Endodermal cell (in vitro differentiated cells): ENCODE measurements around the gene C12orf42. TPM values are rescaled to one million over a fixed set of nuclear protein-coding genes. Genes with fewer than 3 reads are reported as not detected.
A peak's percentile ranks its signal among the peaks of the same experiment; 100 is the strongest.

Experiments
- DNase-seq: peaks from one replicate; pipeline ENCODE4 v3.0.0-alpha.2; 2017
- H3K27ac ChIP-seq: 2 replicates; pipeline ENCODE4 v1.5.1; 2013; ENCODE audit warnings: mild to moderate bottlenecking, low read depth, low read length, moderate library complexity
- H3K27me3 ChIP-seq: 2 replicates; pipeline ENCODE4 v1.6.1; 2013; ENCODE audit warnings: mild to moderate bottlenecking, low read length, moderate library complexity; ENCODE audit not compliant: insufficient read depth, control insufficient read depth, poor library complexity, severe bottlenecking
- H3K36me3 ChIP-seq: 2 replicates; pipeline ENCODE4 v1.7.0; 2013; ENCODE audit warnings: mild to moderate bottlenecking, low read length, moderate library complexity; ENCODE audit not compliant: control insufficient read depth, insufficient read depth
- H3K4me1 ChIP-seq: one replicate; pipeline ENCODE4 v1.7.0; 2013; ENCODE audit warnings: low read length; ENCODE audit not compliant: control insufficient read depth, insufficient read depth
- H3K4me3 ChIP-seq: 2 replicates; pipeline ENCODE4 v1.5.1; 2013; ENCODE audit warnings: mild to moderate bottlenecking, low read length, moderate library complexity
- H3K9ac ChIP-seq: 2 replicates; pipeline ENCODE4 v1.6.1; 2013; ENCODE audit warnings: mild to moderate bottlenecking, low read length, moderate library complexity; ENCODE audit not compliant: poor library complexity, severe bottlenecking; ENCODE audit errors: extremely low read depth
- H3K9me3 ChIP-seq: 2 replicates; pipeline ENCODE4 v1.6.1; 2013; ENCODE audit warnings: mild to moderate bottlenecking, low read length, moderate library complexity; ENCODE audit not compliant: control insufficient read depth
- H3K27ac Mint-ChIP-seq: 2 replicates; pipeline ENCODE4 v1.8.0; 2020; ENCODE audit warnings: mixed read lengths
- H3K27me3 Mint-ChIP-seq: 2 replicates; pipeline ENCODE4 v1.8.0; 2021; ENCODE audit warnings: mild to moderate bottlenecking, mixed read lengths; ENCODE audit not compliant: insufficient read depth
- H3K36me3 Mint-ChIP-seq: 2 replicates; pipeline ENCODE4 v1.8.0; 2020; ENCODE audit warnings: low read depth, mixed read lengths
- H3K4me1 Mint-ChIP-seq: 2 replicates; pipeline ENCODE4 v1.8.0; 2020; ENCODE audit warnings: mixed read lengths
- H3K4me3 Mint-ChIP-seq: 2 replicates; pipeline ENCODE4 v1.8.0; 2020; ENCODE audit warnings: mild to moderate bottlenecking, moderate library complexity, mixed read lengths
- H3K9me3 Mint-ChIP-seq: 2 replicates; pipeline ENCODE4 v1.8.0; 2020; ENCODE audit warnings: mild to moderate bottlenecking, mixed read lengths
- WGBS, 2 experiments: methylation state at CpG; one replicate each; pipeline versions ENCODE4 v1.1.5 to v1.1.7; 2013; ENCODE audit warnings: missing lambda C conversion rate in 2 of 2, mixed read lengths in 1 of 2; ENCODE audit not compliant: insufficient coverage in 1 of 2, insufficient read length in 1 of 2; 5-methylcytosine and 5-hydroxymethylcytosine counted together
- total RNA-seq, 2 donors: library from RNA; stranded (reverse); fragmentation: NEBNext Ultra II Directional in 1 of 2; extraction: Animal tissue kit (Norgen Biotek cat#: 25700) in 1 of 2; gene quantifications; 2 replicates in 1 of 2; 3 replicates in 1 of 2; pipeline ENCODE4 v1.2.1, GENCODE V29; 2021
- TF ChIP-seq, protein P1 (sequence below): fragments of 200-600 bp; sonication (generic); conservative IDR thresholded peaks from 2 replicates; pipeline ENCODE4 v1.5.0; 2021; ENCODE audit warnings: antibody characterized with exemption, mild to moderate bottlenecking

C12orf42 gene
- total RNA-seq, 2 donors from 2014 or later = not detected

DNA sequence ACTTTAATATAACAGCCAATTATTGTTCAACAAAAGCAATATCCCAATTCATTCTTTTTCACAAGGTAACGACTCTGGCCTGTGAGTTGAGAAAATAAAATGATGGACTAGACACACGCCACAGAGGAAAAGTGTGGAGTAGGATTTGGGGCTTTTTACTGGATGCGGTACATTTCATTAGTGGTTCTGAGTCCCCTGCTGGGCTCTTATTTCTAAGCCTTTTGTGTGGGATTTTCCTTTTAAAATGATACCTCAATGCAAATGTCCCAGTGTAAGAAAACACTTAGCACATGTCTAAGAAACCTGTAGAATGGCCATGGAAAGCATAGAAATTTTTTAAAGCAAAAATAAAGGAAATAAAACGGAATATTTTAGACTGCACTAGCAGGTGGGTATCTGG, 73.4 kb downstream of the C12orf42 start:
- H3K27ac Mint-ChIP-seq = no peak overlapping the region

DNA sequence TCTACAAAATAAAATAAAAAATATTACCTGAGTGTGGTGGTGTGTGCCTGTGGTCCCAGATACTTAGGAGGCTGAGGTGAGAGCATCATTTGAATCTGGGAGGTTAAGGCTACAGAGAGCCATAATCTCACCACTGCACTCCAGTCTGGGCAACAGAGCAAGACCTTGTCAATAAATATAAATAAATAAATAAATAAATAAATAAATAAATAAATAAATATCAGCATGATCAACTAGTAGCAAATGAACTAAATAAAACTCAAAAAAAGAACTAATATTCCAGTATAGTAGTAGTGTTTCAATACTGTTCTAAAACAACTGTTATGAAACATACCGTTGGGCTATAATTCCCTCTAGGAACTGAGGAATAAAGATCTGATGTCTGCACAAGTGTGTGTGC, 74.4 kb downstream of the C12orf42 start:
- peaks cover 13% of the 10 kb centered on the region for H3K4me1 Mint-ChIP-seq
- H3K27me3 Mint-ChIP-seq = peaks cover 11% of the 10 kb centered on the region
- Histone ChIP-seq H3K36me3 (no peaks in the 10 kb centered on the region), H3K27me3 (peaks cover 35% of the 10 kb centered on the region), H3K27ac (no peak overlapping the region), H3K9ac (no peak overlapping the region), H3K4me3 (no peak overlapping the region), H3K9me3 (no peaks in the 10 kb centered on the region), H3K4me1 (peaks cover 4% of the 10 kb centered on the region)
- H3K4me3 Mint-ChIP-seq = no peak overlapping the region
- no peaks in the 10 kb centered on the region for H3K9me3 Mint-ChIP-seq
- TF ChIP-seq, protein P1, sequence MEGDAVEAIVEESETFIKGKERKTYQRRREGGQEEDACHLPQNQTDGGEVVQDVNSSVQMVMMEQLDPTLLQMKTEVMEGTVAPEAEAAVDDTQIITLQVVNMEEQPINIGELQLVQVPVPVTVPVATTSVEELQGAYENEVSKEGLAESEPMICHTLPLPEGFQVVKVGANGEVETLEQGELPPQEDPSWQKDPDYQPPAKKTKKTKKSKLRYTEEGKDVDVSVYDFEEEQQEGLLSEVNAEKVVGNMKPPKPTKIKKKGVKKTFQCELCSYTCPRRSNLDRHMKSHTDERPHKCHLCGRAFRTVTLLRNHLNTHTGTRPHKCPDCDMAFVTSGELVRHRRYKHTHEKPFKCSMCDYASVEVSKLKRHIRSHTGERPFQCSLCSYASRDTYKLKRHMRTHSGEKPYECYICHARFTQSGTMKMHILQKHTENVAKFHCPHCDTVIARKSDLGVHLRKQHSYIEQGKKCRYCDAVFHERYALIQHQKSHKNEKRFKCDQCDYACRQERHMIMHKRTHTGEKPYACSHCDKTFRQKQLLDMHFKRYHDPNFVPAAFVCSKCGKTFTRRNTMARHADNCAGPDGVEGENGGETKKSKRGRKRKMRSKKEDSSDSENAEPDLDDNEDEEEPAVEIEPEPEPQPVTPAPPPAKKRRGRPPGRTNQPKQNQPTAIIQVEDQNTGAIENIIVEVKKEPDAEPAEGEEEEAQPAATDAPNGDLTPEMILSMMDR = no peak
- H3K36me3 Mint-ChIP-seq = no peaks in the 10 kb centered on the region
- DNase-seq = no peak
- H3K27ac Mint-ChIP-seq = no peak overlapping the region
- 92% methylated on average over 1 of the region's 1 CpG; no CpG with 5 or more reads in 1 of the 2 experiments for WGBS, 2 experiments

More for the DNA sequence above, 73.4 kb downstream of the C12orf42 start:
- no peaks in the 10 kb centered on the region for H3K9me3 Mint-ChIP-seq
- H3K27me3 Mint-ChIP-seq = peaks cover 12% of the 10 kb centered on the region
- Histone ChIP-seq H3K9ac (no peak overlapping the region), H3K36me3 (no peaks in the 10 kb centered on the region), H3K27me3 (peaks cover 30% of the 10 kb centered on the region), H3K27ac (peak overlapping the region; percentile 64), H3K4me3 (no peak overlapping the region), H3K4me1 (peaks cover 4% of the 10 kb centered on the region), H3K9me3 (no peaks in the 10 kb centered on the region)
- no peaks in the 10 kb centered on the region for H3K36me3 Mint-ChIP-seq
- 66 to 100% methylated on average over 1 to 4 of the region's 4 CpGs for WGBS, 2 experiments
- TF ChIP-seq, protein P1 = no peak
- no peak overlapping the region for H3K4me3 Mint-ChIP-seq
- DNase-seq = no peak
- peaks cover 13% of the 10 kb centered on the region for H3K4me1 Mint-ChIP-seq

DNA sequence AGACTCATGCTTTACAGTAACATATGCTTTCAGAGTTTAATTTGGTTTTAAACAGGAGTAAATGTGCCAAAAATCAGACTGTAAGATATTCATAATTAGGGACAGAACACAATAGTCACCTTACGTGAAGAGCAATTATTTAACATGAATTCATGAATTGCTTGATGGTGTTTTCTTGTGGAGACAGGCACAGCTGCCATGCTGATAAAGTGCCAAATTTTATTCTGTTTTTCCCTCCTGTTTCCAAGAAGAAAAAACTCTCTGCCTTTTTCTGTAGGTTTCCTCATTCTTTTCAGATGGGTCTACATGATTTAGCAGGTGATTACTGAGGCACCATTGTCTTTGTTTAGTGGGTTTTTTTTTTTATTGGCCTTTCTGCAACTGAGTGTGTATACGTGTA, 80.1 kb downstream of the C12orf42 start:
- Mint-ChIP-seq H3K9me3 (no peaks in the 10 kb centered on the region), H3K27ac (no peak overlapping the region), H3K27me3 (peaks cover 17% of the 10 kb centered on the region), H3K36me3 (no peaks in the 10 kb centered on the region), H3K4me3 (no peak overlapping the region), H3K4me1 (no peaks in the 10 kb centered on the region)
- Histone ChIP-seq H3K9ac (no peak overlapping the region), H3K27me3 (peaks cover 52% of the 10 kb centered on the region), H3K27ac (no peak overlapping the region), H3K4me3 (no peak overlapping the region), H3K4me1 (peaks cover 4% of the 10 kb centered on the region), H3K9me3 (no peaks in the 10 kb centered on the region), H3K36me3 (no peaks in the 10 kb centered on the region)
- 80 to 82% methylated on average over 1 to 2 of the region's 2 CpGs for WGBS, 2 experiments
- no peak for DNase-seq
- TF ChIP-seq, protein P1 = no peak
